Choroid plexus epithelial cell (primary cell): Measurements from ENCODE around the gene PLPP2.

Source experiments
- DNase-seq: peaks from one replicate; pipeline ENCODE4 v3.0.0-alpha.2; 2010; ENCODE audit warnings: low read depth
- H3K4me3 ChIP-seq: 2 replicates; pipeline ENCODE4 v1.5.1; 2011; ENCODE audit warnings: low read depth, mild to moderate bottlenecking, control low read depth, low read length, moderate library complexity
- CTCF ChIP-seq: conservative IDR thresholded peaks from 2 replicates; pipeline ENCODE4 v1.5.1; 2011; ENCODE audit warnings: low read depth, mild to moderate bottlenecking, control low read depth, inconsistent platforms, low read length, moderate library complexity

PLPP2 gene

DNA sequence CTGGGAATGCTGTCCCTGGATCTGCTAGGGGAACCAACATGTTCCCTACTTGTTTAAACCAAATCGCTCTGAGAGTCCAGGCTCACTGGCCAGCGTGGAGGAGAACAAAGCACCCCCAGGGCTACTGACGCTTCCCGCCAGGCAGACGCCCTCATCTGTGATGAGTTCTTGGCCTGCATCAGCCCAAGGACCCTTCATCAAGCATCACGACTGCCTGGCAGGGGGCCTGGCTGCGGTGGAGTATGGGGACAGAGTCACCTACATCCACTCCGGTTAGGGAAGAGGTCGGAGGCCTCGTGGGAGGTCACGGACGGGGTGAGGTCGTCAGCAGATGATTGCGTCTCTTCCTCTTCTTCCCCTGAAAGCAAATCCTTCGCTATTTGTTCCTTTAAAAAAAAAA lies 35.7 kb upstream of the PLPP2 start:
- no peak overlapping the region for H3K4me3 ChIP-seq
- no peak for DNase-seq
- TF ChIP-seq CTCF: no peak

DNA sequence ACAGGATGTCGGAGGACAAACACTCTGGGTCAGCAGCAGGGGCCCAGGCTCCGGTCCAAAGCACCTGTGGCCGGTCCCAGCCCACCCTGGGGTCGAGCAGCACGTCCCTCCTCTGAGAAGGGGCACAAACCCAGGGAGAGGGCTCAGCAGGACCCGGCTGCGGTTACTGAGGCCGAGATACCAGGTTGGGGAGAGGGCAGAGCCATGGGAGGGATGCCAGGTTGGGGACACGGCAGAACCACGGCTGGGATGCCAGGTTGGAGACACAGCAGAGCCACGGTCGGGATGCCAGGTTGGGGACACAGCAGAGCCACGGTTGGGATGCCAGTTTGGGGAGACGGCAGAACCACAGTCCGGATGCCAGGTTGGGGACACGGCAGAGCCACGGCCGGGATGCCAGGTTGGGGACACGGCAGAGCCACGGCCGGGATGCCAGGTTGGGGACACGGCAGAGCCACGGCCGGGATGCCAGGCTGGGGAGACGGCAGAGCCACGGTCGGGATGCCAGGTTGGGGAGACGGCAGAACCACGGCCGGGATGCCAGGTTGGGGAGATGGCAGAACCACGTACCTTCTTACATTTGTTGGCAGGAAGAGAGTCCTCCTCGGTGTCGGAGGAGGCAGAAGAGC lies 34.8 kb upstream of the PLPP2 start:
- H3K4me3 ChIP-seq: no peak overlapping the region
- no peak for DNase-seq
- TF ChIP-seq CTCF: no peak

GRCh38 chr19:325173-325936 lies 34.2 kb upstream of the PLPP2 start:
- no peak overlapping the region for H3K4me3 ChIP-seq
- TF ChIP-seq CTCF: no peak
- DNase-seq: no peak

GRCh38 chr19:324716-325115 lies 33.5 kb upstream of the PLPP2 start:
- H3K4me3 ChIP-seq: no peak overlapping the region
- TF ChIP-seq CTCF: no peak
- DNase-seq: no peak

DNA sequence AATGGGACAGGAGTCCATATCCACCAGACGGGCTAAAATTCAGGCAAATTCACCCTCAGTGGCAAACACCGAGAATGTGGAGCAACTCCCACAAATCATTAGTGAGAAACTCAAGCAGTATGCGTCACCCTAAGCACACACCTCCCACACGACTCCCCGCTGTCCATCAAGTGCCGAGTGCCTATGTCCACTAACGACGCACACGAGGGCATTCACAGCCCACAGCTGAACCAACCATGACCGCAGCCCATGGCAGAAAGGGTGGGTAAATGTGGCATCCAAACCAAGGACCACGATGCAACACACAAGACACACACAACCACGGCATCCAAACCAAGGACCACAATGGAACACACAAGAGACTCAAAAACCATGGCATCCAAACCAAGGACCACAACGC lies 31.4 kb upstream of the PLPP2 start:
- no peak overlapping the region for H3K4me3 ChIP-seq
- DNase-seq: no peak

DNA sequence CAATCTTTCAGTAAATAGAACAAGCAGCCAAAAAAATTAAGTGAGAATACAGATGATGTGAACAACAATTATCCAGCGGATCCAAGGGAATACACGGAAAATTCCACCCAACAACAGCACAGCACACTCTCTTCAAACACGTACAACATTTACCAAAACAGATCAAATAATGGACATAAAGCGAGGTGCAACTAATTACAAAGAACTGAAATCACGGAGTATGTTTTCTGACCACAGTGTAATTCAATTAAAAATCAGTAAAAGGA lies 27.2 kb upstream of the PLPP2 start:
- no peak for DNase-seq
- TF ChIP-seq CTCF: no peak
- H3K4me3 ChIP-seq: no peak overlapping the region

More for the DNA sequence above, 31.4 kb upstream of the PLPP2 start:
- TF ChIP-seq CTCF: no peak
